PC-9 (cell line): ENCODE data around the gene RAB30.

ENCODE experiments used
- EZH2 ChIP-seq: fragments of 200-600 bp; sonication (generic); IDR thresholded peaks from 2 replicates; pipeline ENCODE4 v1.8.0; 2017; ENCODE audit warnings: antibody characterized with exemption, low read depth
- TF ChIP-seq, protein P1 (sequence below): fragments of 200-600 bp; sonication (generic); conservative IDR thresholded peaks from 2 replicates; pipeline ENCODE4 v1.6.1; 2017; ENCODE audit warnings: mixed run types, antibody characterized with exemption, mild to moderate bottlenecking, moderate library complexity

DNA sequence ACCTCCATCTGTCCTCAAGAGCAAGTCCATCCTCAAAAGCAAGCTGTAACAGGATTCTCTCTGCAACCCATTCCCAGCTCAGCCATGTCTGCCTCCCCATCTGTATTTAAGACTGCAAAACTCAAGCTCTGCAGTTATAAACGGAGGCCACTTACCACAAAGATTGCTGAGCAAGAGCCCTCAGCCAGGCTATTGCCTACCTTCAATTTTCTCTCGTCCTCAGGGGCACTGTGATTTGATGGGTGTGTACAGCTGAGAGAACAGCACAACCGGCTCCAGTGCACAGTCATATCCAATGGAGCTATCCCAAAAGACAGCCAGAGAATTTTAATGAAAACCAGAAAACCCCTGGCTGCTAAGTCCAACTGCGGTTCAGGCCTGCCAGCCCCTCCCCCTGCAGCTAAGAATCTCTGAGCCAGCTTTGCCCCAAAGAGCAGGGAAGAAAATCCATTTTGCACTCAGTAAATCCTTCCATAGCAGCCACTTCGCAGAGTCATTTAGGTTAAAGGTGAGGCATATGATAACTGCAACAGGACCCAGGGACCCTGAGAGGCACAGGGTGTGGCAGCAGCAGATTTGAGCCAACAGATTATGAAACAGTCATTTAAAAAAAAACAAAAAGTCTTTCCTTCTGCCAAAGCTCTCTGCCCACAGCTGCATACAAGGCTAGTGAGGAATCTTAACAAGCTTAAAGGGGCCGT is 37.6 kb downstream of the RAB30 start:
- TF ChIP-seq, protein P1, sequence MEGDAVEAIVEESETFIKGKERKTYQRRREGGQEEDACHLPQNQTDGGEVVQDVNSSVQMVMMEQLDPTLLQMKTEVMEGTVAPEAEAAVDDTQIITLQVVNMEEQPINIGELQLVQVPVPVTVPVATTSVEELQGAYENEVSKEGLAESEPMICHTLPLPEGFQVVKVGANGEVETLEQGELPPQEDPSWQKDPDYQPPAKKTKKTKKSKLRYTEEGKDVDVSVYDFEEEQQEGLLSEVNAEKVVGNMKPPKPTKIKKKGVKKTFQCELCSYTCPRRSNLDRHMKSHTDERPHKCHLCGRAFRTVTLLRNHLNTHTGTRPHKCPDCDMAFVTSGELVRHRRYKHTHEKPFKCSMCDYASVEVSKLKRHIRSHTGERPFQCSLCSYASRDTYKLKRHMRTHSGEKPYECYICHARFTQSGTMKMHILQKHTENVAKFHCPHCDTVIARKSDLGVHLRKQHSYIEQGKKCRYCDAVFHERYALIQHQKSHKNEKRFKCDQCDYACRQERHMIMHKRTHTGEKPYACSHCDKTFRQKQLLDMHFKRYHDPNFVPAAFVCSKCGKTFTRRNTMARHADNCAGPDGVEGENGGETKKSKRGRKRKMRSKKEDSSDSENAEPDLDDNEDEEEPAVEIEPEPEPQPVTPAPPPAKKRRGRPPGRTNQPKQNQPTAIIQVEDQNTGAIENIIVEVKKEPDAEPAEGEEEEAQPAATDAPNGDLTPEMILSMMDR = no peak
- TF ChIP-seq EZH2 = no peak
